Bronchial epithelial cell (primary cell): ENCODE data around the gene HCAR2. TPM values are rescaled to one million over a fixed set of nuclear protein-coding genes. Genes with fewer than 3 reads are reported as not detected.

ENCODE experiments used
- DNase-seq: peaks from one replicate; pipeline ENCODE4 v3.0.0-alpha.2; 2010; ENCODE audit warnings: low read depth
- FAIRE-seq: peaks from 2 replicates; lab custom pipeline; 2011; peaks lifted over from hg19 to GRCh38; lab: Jason Lieb, UNC
- H3K27me3 ChIP-seq: 2 replicates; pipeline ENCODE4 v1.5.1; 2011; ENCODE audit warnings: low read length; ENCODE audit not compliant: control insufficient read depth, insufficient read depth
- H3K36me3 ChIP-seq: 2 replicates; pipeline ENCODE4 v1.5.1; 2011; ENCODE audit warnings: low read length; ENCODE audit not compliant: control insufficient read depth, insufficient read depth
- H3K4me3 ChIP-seq: 2 replicates; pipeline ENCODE4 v1.5.1; 2011; ENCODE audit warnings: mild to moderate bottlenecking, low read depth, low read length, control low read depth
- total RNA-seq: library from RNA; depleted of rRNA; stranded (reverse); fragments of >200 nt; gene quantifications from 2 replicates; pipeline ENCODE4 v1.2.1, GENCODE V29; 2014
- TF ChIP-seq, protein P1 (sequence below): IDR thresholded peaks from 2 replicates; pipeline ENCODE4 v1.5.1; 2011; ENCODE audit warnings: mild to moderate bottlenecking, moderate library complexity, low read length, control low read depth, inconsistent platforms; ENCODE audit not compliant: insufficient read depth, severe bottlenecking

The HCAR2 gene
- total RNA-seq, 1 donor from 2014 or later, result 1.6 TPM

DNA sequence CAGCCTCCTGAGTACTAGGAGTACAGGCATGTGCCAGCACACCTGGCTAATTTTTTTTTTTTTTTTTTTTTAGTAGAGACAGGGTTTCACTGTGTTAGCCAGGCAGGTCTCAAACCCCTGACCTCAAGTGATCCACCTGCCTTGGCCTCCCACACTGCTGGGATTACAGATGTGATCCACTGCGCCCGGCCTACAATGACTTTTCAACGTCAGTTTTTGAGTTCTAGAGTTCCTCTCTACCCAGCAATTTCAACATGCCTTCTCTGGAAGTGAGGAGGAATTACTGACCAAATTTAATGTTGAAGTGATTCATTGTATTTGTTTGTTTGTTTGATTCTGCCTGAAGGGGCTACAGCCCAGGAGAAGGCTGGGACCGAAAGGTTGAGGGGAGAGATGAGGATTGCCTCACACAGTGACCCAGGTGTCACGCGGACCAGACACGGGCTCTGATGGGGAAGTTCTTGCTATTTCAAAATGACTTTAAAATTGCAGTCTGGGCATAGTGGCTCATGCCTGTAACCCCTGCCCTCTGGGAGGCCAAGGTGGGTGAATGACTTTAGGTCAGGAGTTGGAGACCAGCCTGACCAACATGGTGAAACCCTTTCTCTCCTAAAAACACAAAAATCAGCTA is 40.9 kb upstream of the HCAR2 start:
- H3K4me3 ChIP-seq, result no peak overlapping the region
- no peaks in the 10 kb centered on the region for H3K27me3 ChIP-seq
- FAIRE-seq, result no peak
- TF ChIP-seq, protein P1, sequence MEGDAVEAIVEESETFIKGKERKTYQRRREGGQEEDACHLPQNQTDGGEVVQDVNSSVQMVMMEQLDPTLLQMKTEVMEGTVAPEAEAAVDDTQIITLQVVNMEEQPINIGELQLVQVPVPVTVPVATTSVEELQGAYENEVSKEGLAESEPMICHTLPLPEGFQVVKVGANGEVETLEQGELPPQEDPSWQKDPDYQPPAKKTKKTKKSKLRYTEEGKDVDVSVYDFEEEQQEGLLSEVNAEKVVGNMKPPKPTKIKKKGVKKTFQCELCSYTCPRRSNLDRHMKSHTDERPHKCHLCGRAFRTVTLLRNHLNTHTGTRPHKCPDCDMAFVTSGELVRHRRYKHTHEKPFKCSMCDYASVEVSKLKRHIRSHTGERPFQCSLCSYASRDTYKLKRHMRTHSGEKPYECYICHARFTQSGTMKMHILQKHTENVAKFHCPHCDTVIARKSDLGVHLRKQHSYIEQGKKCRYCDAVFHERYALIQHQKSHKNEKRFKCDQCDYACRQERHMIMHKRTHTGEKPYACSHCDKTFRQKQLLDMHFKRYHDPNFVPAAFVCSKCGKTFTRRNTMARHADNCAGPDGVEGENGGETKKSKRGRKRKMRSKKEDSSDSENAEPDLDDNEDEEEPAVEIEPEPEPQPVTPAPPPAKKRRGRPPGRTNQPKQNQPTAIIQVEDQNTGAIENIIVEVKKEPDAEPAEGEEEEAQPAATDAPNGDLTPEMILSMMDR, result no peak
- H3K36me3 ChIP-seq, result no peaks in the 10 kb centered on the region
- DNase-seq, result no peak

DNA sequence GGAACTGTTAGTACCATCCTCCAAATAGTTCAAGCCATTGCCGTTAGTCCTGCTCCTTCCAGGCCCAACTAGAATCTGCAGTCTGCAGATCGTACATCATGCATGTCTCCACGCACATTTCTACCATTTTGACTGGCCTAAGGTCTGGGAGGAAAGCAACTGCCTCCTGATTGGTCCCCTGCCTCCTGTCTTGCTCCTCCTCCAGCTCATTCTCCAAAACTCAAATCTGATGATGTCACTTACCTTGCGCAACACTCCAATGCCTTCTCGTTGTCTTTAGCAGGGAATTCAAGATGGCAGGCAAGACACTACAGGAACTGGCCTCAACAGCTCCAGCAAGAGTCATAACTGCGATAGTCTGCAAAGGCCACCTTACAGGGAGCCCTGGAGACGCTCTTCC is 37.2 kb upstream of the HCAR2 start:
- TF ChIP-seq, protein P1, result no peak
- H3K4me3 ChIP-seq, result no peak overlapping the region
- H3K27me3 ChIP-seq, result no peaks in the 10 kb centered on the region
- FAIRE-seq (no peak), DNase-seq (no peak)
- no peaks in the 10 kb centered on the region for H3K36me3 ChIP-seq

DNA sequence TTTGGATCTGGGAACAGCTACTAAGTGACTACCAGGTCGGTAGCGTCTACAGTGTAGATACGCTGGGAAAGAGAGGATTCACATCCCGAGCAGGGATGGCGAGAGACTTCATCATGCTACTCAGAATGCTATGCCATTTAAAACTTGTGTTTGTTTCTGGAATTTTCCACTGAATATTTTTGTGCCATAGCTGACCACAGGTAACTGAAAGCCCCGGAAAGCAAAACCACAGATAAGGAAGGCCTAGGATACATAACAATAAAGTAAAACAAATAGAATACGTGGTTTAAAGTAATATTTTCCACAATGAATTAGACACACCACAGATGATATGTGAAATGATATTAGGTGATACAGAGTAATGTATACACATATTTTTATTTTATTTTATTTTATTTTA is 35.4 kb upstream of the HCAR2 start:
- FAIRE-seq (no peak), DNase-seq (no peak)
- Histone ChIP-seq H3K27me3 (no peaks in the 10 kb centered on the region), H3K4me3 (no peak overlapping the region), H3K36me3 (no peaks in the 10 kb centered on the region)
- TF ChIP-seq, protein P1, result no peak

DNA sequence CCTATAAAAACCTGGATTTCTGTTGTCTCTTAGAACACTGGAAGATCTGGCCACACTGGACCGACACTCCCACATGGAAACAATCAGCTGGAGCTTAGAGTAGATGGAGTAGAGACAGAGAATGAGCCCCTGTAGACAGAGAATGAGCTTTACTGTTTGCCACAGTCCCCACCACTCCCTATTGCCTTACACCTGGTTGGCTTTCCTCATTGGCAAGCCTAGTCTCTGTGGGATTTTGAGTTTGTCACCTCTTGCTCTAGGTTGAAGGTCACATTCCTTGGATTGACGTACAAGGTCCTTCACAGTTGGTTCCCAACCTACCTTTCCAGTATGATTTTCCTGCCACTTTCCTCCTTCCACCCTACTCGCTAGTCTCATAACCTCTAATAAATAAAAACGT is 29.5 kb upstream of the HCAR2 start:
- H3K4me3 ChIP-seq, result no peak overlapping the region
- DNase-seq, result no peak

DNA sequence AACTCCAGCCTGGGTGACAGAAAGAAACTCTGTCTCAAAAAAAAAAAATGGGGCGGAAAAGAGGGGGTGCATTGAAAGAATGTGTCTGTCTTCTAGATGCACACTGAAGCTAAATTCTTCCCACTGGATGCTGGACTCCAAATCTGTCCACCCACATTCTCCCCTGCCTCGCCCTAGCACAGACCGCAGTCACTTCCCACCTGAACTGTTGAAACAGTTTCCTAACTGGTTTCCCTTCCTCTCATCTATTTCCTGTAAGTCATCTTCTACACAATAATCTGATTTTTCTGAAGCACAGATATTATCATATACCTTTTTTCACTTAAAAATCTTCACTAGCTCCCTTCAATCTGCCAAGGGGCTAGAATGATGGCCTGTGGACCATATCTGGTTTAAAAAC is 29.0 kb upstream of the HCAR2 start:
- FAIRE-seq (no peak), DNase-seq (no peak)
- TF ChIP-seq, protein P1, result no peak
- Histone ChIP-seq H3K36me3 (no peaks in the 10 kb centered on the region), H3K4me3 (no peak overlapping the region), H3K27me3 (no peaks in the 10 kb centered on the region)

More for the DNA sequence above, 29.5 kb upstream of the HCAR2 start:
- TF ChIP-seq, protein P1, result no peak
- Histone ChIP-seq H3K27me3 (no peaks in the 10 kb centered on the region), H3K36me3 (no peaks in the 10 kb centered on the region)
- FAIRE-seq, result no peak
